SK-N-MC (cell line): ENCODE measurements around the gene CRISPLD2.

Experiments
- DNase-seq: peaks from one replicate; pipeline ENCODE4 v3.0.0-alpha.2; 2011; ENCODE audit warnings: low read depth, low spot score
- H3K27ac ChIP-seq: fragments of 200-600 bp; sonication (generic); 2 replicates; pipeline ENCODE4 v1.5.1; 2016; ENCODE audit warnings: mixed run types
- H3K36me3 ChIP-seq: fragments of 200-600 bp; sonication (generic); 2 replicates; pipeline ENCODE4 v1.6.1; 2017; ENCODE audit warnings: antibody characterized with exemption, low read length, mixed read lengths; ENCODE audit not compliant: insufficient read depth
- H3K4me3 ChIP-seq: fragments of 200-600 bp; sonication (generic); 2 replicates; pipeline ENCODE4 v1.5.1; 2016
- H3K9ac ChIP-seq: fragments of 200-600 bp; sonication (generic); 2 replicates; pipeline ENCODE4 v1.8.0; 2017; ENCODE audit warnings: mixed run types, mixed read lengths; ENCODE audit not compliant: insufficient read length
- H3K9me3 ChIP-seq: fragments of 200-600 bp; sonication (generic); 2 replicates; pipeline ENCODE4 v1.6.1; 2017; ENCODE audit warnings: low read depth, mild to moderate bottlenecking, antibody characterized with exemption, low read length, moderate library complexity, mixed read lengths
- EZH2 ChIP-seq: fragments of 200-600 bp; sonication (generic); IDR thresholded peaks from one replicate; pipeline ENCODE4 v1.6.1; 2017; ENCODE audit warnings: antibody characterized with exemption
- FOXP2 ChIP-seq: optimal IDR thresholded peaks from 2 replicates; pipeline ENCODE3; 2011; ENCODE audit warnings: mild to moderate bottlenecking, moderate library complexity; ENCODE audit not compliant: insufficient read depth; ENCODE audit errors: extremely low read length, control extremely low read depth
- POLR2AphosphoS5 ChIP-seq: IDR thresholded peaks from 2 replicates; pipeline ENCODE4 v1.6.1; 2012; ENCODE audit warnings: mild to moderate bottlenecking, low read depth, low read length, borderline replicate concordance

CRISPLD2 gene

DNA sequence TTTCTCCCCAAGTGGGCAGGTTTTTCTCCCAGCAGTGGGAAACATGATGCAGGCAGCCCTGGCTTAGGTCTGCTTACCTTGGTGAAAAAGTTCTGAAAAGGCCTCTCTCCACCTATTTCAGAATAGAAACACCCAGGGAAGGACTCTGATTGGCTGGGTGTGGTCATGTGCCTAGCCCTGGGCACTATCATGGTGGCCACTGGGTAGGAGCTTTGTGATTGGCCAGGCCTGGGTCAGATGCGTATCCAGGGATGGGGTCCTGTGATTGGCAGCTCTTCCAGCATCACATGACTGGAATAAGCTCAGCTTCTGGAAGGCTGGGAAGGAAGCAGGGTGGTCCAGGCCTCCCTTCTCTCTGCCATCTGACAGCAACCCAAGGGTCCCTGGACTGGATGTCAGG, 138.0 kb downstream of the CRISPLD2 start:
- H3K27ac ChIP-seq: no peak overlapping the region
- H3K9me3 ChIP-seq: no peaks in the 10 kb centered on the region
- H3K9ac ChIP-seq: no peak overlapping the region
- no peak for DNase-seq
- TF ChIP-seq EZH2: no peak
- no peak for TF ChIP-seq POLR2AphosphoS5
- TF ChIP-seq FOXP2: no peak
- no peak overlapping the region for H3K4me3 ChIP-seq
- no peaks in the 10 kb centered on the region for H3K36me3 ChIP-seq
